ENCODE measurements around the gene PGM2.

Gene PGM2

DNA sequence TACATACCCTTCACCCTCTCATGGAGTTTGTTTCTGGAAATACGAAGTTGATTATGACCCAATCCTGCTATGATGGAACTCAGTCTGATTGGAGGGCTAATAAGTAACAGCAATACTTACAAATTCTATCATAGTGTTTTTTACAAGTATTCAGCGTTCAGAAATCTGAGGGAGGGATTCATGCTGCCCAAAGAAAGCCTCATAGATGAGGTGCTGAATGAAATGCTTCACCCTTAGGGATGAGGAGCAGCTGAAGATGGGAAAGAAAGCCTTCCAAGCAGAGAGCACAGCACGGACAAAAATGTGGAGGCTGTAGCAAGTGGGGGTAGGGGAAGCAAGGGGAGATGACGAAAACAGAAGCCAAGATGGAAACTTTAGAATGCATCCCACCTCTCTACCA, 36.5 kb downstream of the PGM2 start:
- Histone ChIP-seq H3K4ac (ENCODE audit: low read depth in 1 of 2, low read length in 2 of 2) (no peak overlapping the region), H4K8ac (ENCODE audit: low read length) (no peak overlapping the region)
- no peak for DNase-seq

GRCh38 chr4:37864786-37865185, 38.3 kb downstream of the PGM2 start:
- no peak overlapping the region for H3K4ac ChIP-seq (ENCODE audit: low read depth in 1 of 2, low read length in 2 of 2)
- H2AFZ ChIP-seq (ENCODE audit: low read depth, low read length) = no peak overlapping the region
- H3K79me1 ChIP-seq (replicated peaks; ENCODE audit: low read length, poor library complexity, severe bottlenecking) = no peaks in the 10 kb centered on the region
- H3K18ac ChIP-seq (ENCODE audit: low read depth in 1 of 2, low read length in 2 of 2) = no peak overlapping the region
- no peaks in the 10 kb centered on the region for H3K4me1 ChIP-seq (ENCODE audit: control insufficient read depth, insufficient read depth, low read depth, low read length)
- no peak overlapping the region for H2BK12ac ChIP-seq (ENCODE audit: low read length in 2 of 2)
- H2BK15ac ChIP-seq (ENCODE audit: low read depth, poor library complexity, severe bottlenecking) = no peak overlapping the region
- DNase-seq = no peak
- no peak overlapping the region for H3K14ac ChIP-seq (ENCODE audit: low read length in 2 of 2)
- no peak overlapping the region for H3K27ac ChIP-seq (ENCODE audit: low read length, poor library complexity, severe bottlenecking)
- no peak overlapping the region for H3K23ac ChIP-seq (ENCODE audit: low read length in 2 of 2)
- H2BK120ac ChIP-seq (ENCODE audit: low read depth, low read length) = no peak overlapping the region
- no peak overlapping the region for H2BK5ac ChIP-seq (ENCODE audit: low read depth, low read length, poor library complexity, severe bottlenecking)
- H3K4me3 ChIP-seq (ENCODE audit: insufficient read depth in 1 of 2, low read depth in 1 of 2, low read length in 2 of 2) = no peak overlapping the region
- no peak overlapping the region for H4K91ac ChIP-seq (ENCODE audit: low read length)
- no peaks in the 10 kb centered on the region for H3K27me3 ChIP-seq (ENCODE audit: control insufficient read depth in 1 of 2, insufficient read depth in 1 of 2, low read length in 2 of 2)
- H3K4me2 ChIP-seq (ENCODE audit: low read length, poor library complexity, severe bottlenecking) = no peak overlapping the region
- H4K8ac ChIP-seq (ENCODE audit: low read length) = no peak overlapping the region
- WGBS = 97% methylated on average over 4 of the region's 4 CpGs
- H3K9ac ChIP-seq (ENCODE audit: low read length) = no peak overlapping the region
- H3K9me3 ChIP-seq (ENCODE audit: control insufficient read depth, low read length) = no peaks in the 10 kb centered on the region
- H2AK5ac ChIP-seq (ENCODE audit: low read length, severe bottlenecking) = no peak overlapping the region
- H3K36me3 ChIP-seq (ENCODE audit: control insufficient read depth in 1 of 2, insufficient read depth in 2 of 2, low read depth in 1 of 2, low read length in 2 of 2) = peaks cover 5 to 12% of the 10 kb centered on the region in 2 experiments

More for the DNA sequence above, 36.5 kb downstream of the PGM2 start:
- 96% methylated on average over 1 of the region's 4 CpGs for WGBS
- Histone ChIP-seq H4K91ac (ENCODE audit: low read length) (no peak overlapping the region), H2BK5ac (ENCODE audit: low read depth, low read length, poor library complexity, severe bottlenecking) (no peak overlapping the region), H2BK15ac (ENCODE audit: low read depth, poor library complexity, severe bottlenecking) (no peak overlapping the region), H3K18ac (ENCODE audit: low read depth in 1 of 2, low read length in 2 of 2) (no peak overlapping the region), H3K27ac (ENCODE audit: low read length, poor library complexity, severe bottlenecking) (no peak overlapping the region), H3K4me1 (ENCODE audit: control insufficient read depth, insufficient read depth, low read depth, low read length) (no peaks in the 10 kb centered on the region), H3K14ac (ENCODE audit: low read length in 2 of 2) (no peak overlapping the region), H3K4me3 (ENCODE audit: insufficient read depth in 1 of 2, low read depth in 1 of 2, low read length in 2 of 2) (no peak overlapping the region), H3K23ac (ENCODE audit: low read length in 2 of 2) (no peak overlapping the region), H2BK12ac (ENCODE audit: low read length in 2 of 2) (no peak overlapping the region), H3K9me3 (ENCODE audit: control insufficient read depth, low read length) (no peaks in the 10 kb centered on the region), H2BK120ac (ENCODE audit: low read depth, low read length) (no peak overlapping the region), H3K9ac (ENCODE audit: low read length) (no peak overlapping the region), H2AFZ (ENCODE audit: low read depth, low read length) (no peak overlapping the region), H3K79me1 (replicated peaks; ENCODE audit: low read length, poor library complexity, severe bottlenecking) (no peaks in the 10 kb centered on the region), H3K36me3 (ENCODE audit: control insufficient read depth in 1 of 2, insufficient read depth in 2 of 2, low read depth in 1 of 2, low read length in 2 of 2) (peaks cover 5 to 12% of the 10 kb centered on the region in 2 experiments), H3K27me3 (ENCODE audit: control insufficient read depth in 1 of 2, insufficient read depth in 1 of 2, low read length in 2 of 2) (no peaks in the 10 kb centered on the region), H2AK5ac (ENCODE audit: low read length, severe bottlenecking) (no peak overlapping the region), H3K4me2 (ENCODE audit: low read length, poor library complexity, severe bottlenecking) (no peak overlapping the region)

- H3K4me3 ChIP-seq (ENCODE audit: insufficient read depth in 1 of 2, low read depth in 1 of 2, low read length in 2 of 2) = no peak overlapping the region
- H4K8ac ChIP-seq (ENCODE audit: low read length) = no peak overlapping the region
- H3K4me1 ChIP-seq (ENCODE audit: control insufficient read depth, insufficient read depth, low read depth, low read length) = no peaks in the 10 kb centered on the region
- H2BK15ac ChIP-seq (ENCODE audit: low read depth, poor library complexity, severe bottlenecking) = no peak overlapping the region
- no peak overlapping the region for H3K14ac ChIP-seq (ENCODE audit: low read length in 2 of 2)
- no peak overlapping the region for H3K4ac ChIP-seq (ENCODE audit: low read depth in 1 of 2, low read length in 2 of 2)
- DNase-seq = peak; percentile 51
- no peak overlapping the region for H2AK5ac ChIP-seq (ENCODE audit: low read length, severe bottlenecking)
- H3K9ac ChIP-seq (ENCODE audit: low read length) = no peak overlapping the region
- H3K27me3 ChIP-seq (ENCODE audit: control insufficient read depth in 1 of 2, insufficient read depth in 1 of 2, low read length in 2 of 2) = no peaks in the 10 kb centered on the region
- H3K79me1 ChIP-seq (replicated peaks; ENCODE audit: low read length, poor library complexity, severe bottlenecking) = no peaks in the 10 kb centered on the region
- no peak overlapping the region for H2BK5ac ChIP-seq (ENCODE audit: low read depth, low read length, poor library complexity, severe bottlenecking)
- no peak overlapping the region for H3K4me2 ChIP-seq (ENCODE audit: low read length, poor library complexity, severe bottlenecking)
- H3K27ac ChIP-seq (ENCODE audit: low read length, poor library complexity, severe bottlenecking) = no peak overlapping the region
- no peaks in the 10 kb centered on the region for H3K9me3 ChIP-seq (ENCODE audit: control insufficient read depth, low read length)
- no peak overlapping the region for H2BK12ac ChIP-seq (ENCODE audit: low read length in 2 of 2)
- no peak overlapping the region for H2AFZ ChIP-seq (ENCODE audit: low read depth, low read length)
- no peak overlapping the region for H3K18ac ChIP-seq (ENCODE audit: low read depth in 1 of 2, low read length in 2 of 2)
- no peak overlapping the region for H4K91ac ChIP-seq (ENCODE audit: low read length)
- peaks cover 5 to 12% of the 10 kb centered on the region in 2 experiments for H3K36me3 ChIP-seq (ENCODE audit: control insufficient read depth in 1 of 2, insufficient read depth in 2 of 2, low read depth in 1 of 2, low read length in 2 of 2)
- WGBS = 75% methylated on average over 2 of the region's 3 CpGs
- no peak overlapping the region for H2BK120ac ChIP-seq (ENCODE audit: low read depth, low read length)
- no peak overlapping the region for H3K23ac ChIP-seq (ENCODE audit: low read length in 2 of 2)
These were observed 39.0 kb downstream of the PGM2 start for GRCh38 chr4:37865450-37865849.

DNA sequence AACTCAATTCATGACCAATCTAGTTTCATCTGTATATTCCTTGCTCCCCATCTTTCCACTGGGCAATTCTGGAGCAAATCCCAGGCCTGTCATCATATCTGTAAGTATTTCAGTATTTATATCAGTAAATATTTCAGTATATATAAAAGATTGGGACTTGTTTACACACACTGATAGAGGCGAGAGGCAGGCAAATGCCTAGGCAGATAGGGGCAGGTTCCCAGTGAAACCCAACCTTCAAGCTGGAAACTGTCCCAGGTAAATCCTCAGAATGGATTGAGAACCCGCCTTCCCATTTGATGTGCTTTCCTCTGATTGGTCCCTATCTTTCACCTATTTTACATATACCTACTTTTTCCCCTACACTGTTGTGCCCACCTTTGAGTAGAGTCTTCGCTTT, 40.6 kb downstream of the PGM2 start:
- WGBS = over 99% methylated on average over 3 of the region's 3 CpGs
- H2BK15ac ChIP-seq (ENCODE audit: low read depth, poor library complexity, severe bottlenecking) = no peak overlapping the region
- H2AK5ac ChIP-seq (ENCODE audit: low read length, severe bottlenecking) = no peak overlapping the region
- H3K4ac ChIP-seq (ENCODE audit: low read depth in 1 of 2, low read length in 2 of 2) = no peak overlapping the region
- H2BK120ac ChIP-seq (ENCODE audit: low read depth, low read length) = no peak overlapping the region
- no peak overlapping the region for H4K91ac ChIP-seq (ENCODE audit: low read length)
- H3K18ac ChIP-seq (ENCODE audit: low read depth in 1 of 2, low read length in 2 of 2) = no peak overlapping the region
- H3K79me1 ChIP-seq (replicated peaks; ENCODE audit: low read length, poor library complexity, severe bottlenecking) = no peaks in the 10 kb centered on the region
- no peak overlapping the region for H3K9ac ChIP-seq (ENCODE audit: low read length)
- H3K27ac ChIP-seq (ENCODE audit: low read length, poor library complexity, severe bottlenecking) = no peak overlapping the region
- no peak overlapping the region for H2BK5ac ChIP-seq (ENCODE audit: low read depth, low read length, poor library complexity, severe bottlenecking)
- H2BK12ac ChIP-seq (ENCODE audit: low read length in 2 of 2) = no peak overlapping the region
- no peak overlapping the region for H3K23ac ChIP-seq (ENCODE audit: low read length in 2 of 2)
- peaks cover 5 to 9% of the 10 kb centered on the region in 2 experiments for H3K36me3 ChIP-seq (ENCODE audit: control insufficient read depth in 1 of 2, insufficient read depth in 2 of 2, low read depth in 1 of 2, low read length in 2 of 2)
- H3K14ac ChIP-seq (ENCODE audit: low read length in 2 of 2) = no peak overlapping the region
- H4K8ac ChIP-seq (ENCODE audit: low read length) = no peak overlapping the region
- H2AFZ ChIP-seq (ENCODE audit: low read depth, low read length) = no peak overlapping the region
- H3K4me2 ChIP-seq (ENCODE audit: low read length, poor library complexity, severe bottlenecking) = no peak overlapping the region
- H3K9me3 ChIP-seq (ENCODE audit: control insufficient read depth, low read length) = no peaks in the 10 kb centered on the region
- no peaks in the 10 kb centered on the region for H3K4me1 ChIP-seq (ENCODE audit: control insufficient read depth, insufficient read depth, low read depth, low read length)
- no peaks in the 10 kb centered on the region for H3K27me3 ChIP-seq (ENCODE audit: control insufficient read depth in 1 of 2, insufficient read depth in 1 of 2, low read length in 2 of 2)
- H3K4me3 ChIP-seq (ENCODE audit: insufficient read depth in 1 of 2, low read depth in 1 of 2, low read length in 2 of 2) = no peak overlapping the region
- no peak for DNase-seq

All from mesenchymal stem cell (in vitro differentiated cells and primary cell).